Sigmoid colon (tissue), 7 donors: ENCODE data around the gene CHAC1. TPM values are rescaled to one million over a fixed set of nuclear protein-coding genes. Genes with fewer than 3 reads are reported as not detected.

Experiments
- DNase-seq: peaks from one replicate; pipeline ENCODE4 v3.0.0-alpha.2; 2019
- H3K27ac ChIP-seq, 4 donors: fragments of 200-600 bp; sonication (generic); one replicate each; pipeline ENCODE4 v1.5.1; 2016 to 2019; ENCODE audit warnings: mild to moderate bottlenecking in 1 of 4
- H3K27me3 ChIP-seq, 3 donors: fragments of 200-600 bp; sonication (generic); one replicate each; pipeline ENCODE4 v1.5.1; 2019; ENCODE audit warnings: mild to moderate bottlenecking in 1 of 3
- H3K36me3 ChIP-seq, 4 donors: fragments of 200-600 bp; sonication (generic); one replicate each; pipeline ENCODE4 v1.5.1; 2016 to 2019
- H3K4me1 ChIP-seq, 4 donors: fragments of 200-600 bp; sonication (generic); one replicate each; pipeline ENCODE4 v1.5.1; 2017 to 2019
- H3K4me3 ChIP-seq, 4 donors: fragments of 200-600 bp; sonication (generic); one replicate each; pipeline ENCODE4 v1.5.1; 2017 to 2019; ENCODE audit warnings: mild to moderate bottlenecking in 2 of 4, moderate library complexity in 1 of 4
- H3K9me3 ChIP-seq, 4 donors: fragments of 200-600 bp in 3 of 4; sonication (generic) in 3 of 4; one replicate each; pipeline versions ENCODE4 v1.5.1 to v1.6.1; 2013 to 2019
- EP300 ChIP-seq, 4 donors: sonication (generic); formaldehyde crosslinking; IDR thresholded peaks; one replicate each; pipeline ENCODE4 v1.6.1; 2017; ENCODE audit warnings: antibody characterized with exemption in 4 of 4
- POLR2A ChIP-seq, 2 donors: fragments of 450-650 bp; IDR thresholded peaks; one replicate each; pipeline ENCODE4 v1.6.1; 2016; ENCODE audit warnings: antibody characterized with exemption in 2 of 2, mild to moderate bottlenecking in 2 of 2, moderate library complexity in 2 of 2
- POLR2AphosphoS5 ChIP-seq, 4 donors: sonication (generic); formaldehyde crosslinking; IDR thresholded peaks; one replicate each; pipeline ENCODE4 v1.6.1; 2017; ENCODE audit warnings: antibody characterized with exemption in 4 of 4
- WGBS, 2 donors: extraction: QIAGEN DNeasy Blood & Tissue Kit; methylation state at CpG; one replicate each; pipeline ENCODE4 v1.1.7; 2013; 5-methylcytosine and 5-hydroxymethylcytosine counted together
- intact Hi-C: fragments of 100-400 bp; cut with DNase I; formaldehyde crosslinking; loops from one replicate; pipeline ENCODE4 v1.15.1; 2023
- polyA plus RNA-seq, 3 donors: library from polyadenylated mRNA; stranded (reverse); fragments of 200-250 nt; gene quantifications; one replicate each; pipeline ENCODE4 v1.2.3, GENCODE V29; 2013
- total RNA-seq, 4 donors: library from RNA; depleted of rRNA; stranded (reverse); fragments of >200 nt; gene quantifications; one replicate each; pipeline ENCODE4 v1.1.0, GENCODE V29; 2016
- TF ChIP-seq, protein P1 (sequence below), 4 experiments: fragments of 450-650 bp in 3 of 4; fragments of 200-600 bp in 1 of 4; IDR thresholded peaks; one replicate each; pipeline ENCODE4 v1.5.1; 2016 to 2019; ENCODE audit warnings: antibody characterized with exemption in 4 of 4, mild to moderate bottlenecking in 3 of 4, moderate library complexity in 2 of 4
- donor health status: healthy with polysubstance abuse.
- donor health status: Bipolar disorder and iron deficiency.
- donor health status: healthy.

Gene CHAC1
- total and polyA plus RNA-seq, 7 donors = 0.66 to 31.4 (median 3.0) TPM

GRCh38 chr15:40941068-40941527 is 12.2 kb upstream of the CHAC1 start:
- no peaks in the 10 kb centered on the region for H3K36me3 ChIP-seq
- DNase-seq = no peak
- intact Hi-C loops = loop anchor here (2.0 to 10.0 kb wide), 3 partner anchors 34 to 174 kb away; partner anchors contain the start of gene INO80
- no peaks in the 10 kb centered on the region for H3K9me3 ChIP-seq
- TF ChIP-seq EP300 (IDR thresholded peaks at IDR 0.05) = no peak
- TF ChIP-seq, protein P1, sequence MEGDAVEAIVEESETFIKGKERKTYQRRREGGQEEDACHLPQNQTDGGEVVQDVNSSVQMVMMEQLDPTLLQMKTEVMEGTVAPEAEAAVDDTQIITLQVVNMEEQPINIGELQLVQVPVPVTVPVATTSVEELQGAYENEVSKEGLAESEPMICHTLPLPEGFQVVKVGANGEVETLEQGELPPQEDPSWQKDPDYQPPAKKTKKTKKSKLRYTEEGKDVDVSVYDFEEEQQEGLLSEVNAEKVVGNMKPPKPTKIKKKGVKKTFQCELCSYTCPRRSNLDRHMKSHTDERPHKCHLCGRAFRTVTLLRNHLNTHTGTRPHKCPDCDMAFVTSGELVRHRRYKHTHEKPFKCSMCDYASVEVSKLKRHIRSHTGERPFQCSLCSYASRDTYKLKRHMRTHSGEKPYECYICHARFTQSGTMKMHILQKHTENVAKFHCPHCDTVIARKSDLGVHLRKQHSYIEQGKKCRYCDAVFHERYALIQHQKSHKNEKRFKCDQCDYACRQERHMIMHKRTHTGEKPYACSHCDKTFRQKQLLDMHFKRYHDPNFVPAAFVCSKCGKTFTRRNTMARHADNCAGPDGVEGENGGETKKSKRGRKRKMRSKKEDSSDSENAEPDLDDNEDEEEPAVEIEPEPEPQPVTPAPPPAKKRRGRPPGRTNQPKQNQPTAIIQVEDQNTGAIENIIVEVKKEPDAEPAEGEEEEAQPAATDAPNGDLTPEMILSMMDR (IDR thresholded peaks at IDR 0.05) = no peak
- no peak for TF ChIP-seq POLR2A (IDR thresholded peaks at IDR 0.05)
- 6 to 35% methylated on average over 7 of the region's 7 CpGs for WGBS, 2 donors
- peak overlapping the region; percentile 40 to 65 (median 60) for H3K4me3 ChIP-seq
- H3K27ac ChIP-seq = peak overlapping the region; percentile 74 to 87 (median 86)
- H3K4me1 ChIP-seq = peaks cover 0 to 24% (median 16%) of the 10 kb centered on the region in 4 donors
- no peaks in the 10 kb centered on the region for H3K27me3 ChIP-seq

GRCh38 chr15:40941528-40942336 is 11.5 kb upstream of the CHAC1 start:
- Histone ChIP-seq H3K27me3 (no peaks in the 10 kb centered on the region), H3K4me3 (peak overlapping the region; percentile 40 to 65 (median 60)), H3K4me1 (peaks cover 0 to 24% (median 16%) of the 10 kb centered on the region in 4 donors), H3K27ac (peak overlapping the region; percentile 74 to 87 (median 86)), H3K9me3 (no peaks in the 10 kb centered on the region), H3K36me3 (no peaks in the 10 kb centered on the region)
- TF ChIP-seq, protein P1 (IDR thresholded peaks at IDR 0.05) = peak in 2 of 4 experiments; percentile 35 to 52
- TF ChIP-seq POLR2AphosphoS5 (IDR thresholded peaks at IDR 0.05) = peak in 3 of 4 donors; percentile 38 to 45 (median 42)
- TF ChIP-seq POLR2A (IDR thresholded peaks at IDR 0.05) = no peak
- TF ChIP-seq EP300 (IDR thresholded peaks at IDR 0.05) = no peak
- peak; percentile 86 for DNase-seq
- intact Hi-C loops = loop anchor here (2.0 to 10.0 kb wide), 3 partner anchors 34 to 173 kb away; partner anchors contain the start of gene INO80
- 0 to 1% methylated on average over 92 of the region's 92 CpGs for WGBS, 2 donors

- DNase-seq = no peak
- 31 to 33% methylated on average over 15 of the region's 15 CpGs for WGBS, 2 donors
- Histone ChIP-seq H3K4me1 (peaks cover 0 to 24% (median 16%) of the 10 kb centered on the region in 4 donors), H3K4me3 (peak overlapping the region; percentile 40 to 65 (median 60)), H3K27me3 (no peaks in the 10 kb centered on the region), H3K27ac (peak overlapping the region; percentile 74 to 87 (median 86)), H3K9me3 (no peaks in the 10 kb centered on the region), H3K36me3 (no peaks in the 10 kb centered on the region)
- TF ChIP-seq, protein P1 (IDR thresholded peaks at IDR 0.05) = no peak
- TF ChIP-seq POLR2AphosphoS5 (IDR thresholded peaks at IDR 0.05) (no peak), POLR2A (IDR thresholded peaks at IDR 0.05) (no peak), EP300 (IDR thresholded peaks at IDR 0.05) (no peak)
- intact Hi-C loops = loop anchor here (5.0 to 10.0 kb wide), 2 partner anchors 35 to 172 kb away; partner anchors contain the start of gene INO80
Observed at GRCh38 chr15:40942337-40942854, 10.9 kb upstream of the CHAC1 start.

DNA sequence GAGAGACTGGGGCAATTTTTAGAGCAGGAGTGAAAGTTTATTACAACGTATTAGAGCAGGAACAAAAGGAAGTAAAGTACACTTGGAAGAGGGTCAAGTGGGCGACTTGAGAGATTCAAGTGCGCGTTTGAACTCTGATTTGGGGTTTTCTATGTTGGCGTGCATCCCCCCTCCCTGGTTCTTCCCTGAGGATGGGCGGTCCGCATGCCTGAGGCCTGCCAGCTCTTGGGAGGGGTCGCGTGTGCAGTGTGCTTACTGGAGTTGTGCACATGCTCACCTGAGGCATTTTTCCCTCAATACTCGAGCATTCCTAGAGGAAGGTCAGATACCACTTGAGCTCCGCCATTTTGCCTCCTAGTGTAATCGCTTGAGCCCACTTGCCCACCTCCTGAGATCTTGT is 10.4 kb upstream of the CHAC1 start:
- WGBS, 2 donors = 66 to 80% methylated on average over 12 of the region's 12 CpGs
- H3K9me3 ChIP-seq = no peaks in the 10 kb centered on the region
- H3K4me1 ChIP-seq = peaks cover 0 to 24% (median 16%) of the 10 kb centered on the region in 4 donors
- TF ChIP-seq, protein P1 (IDR thresholded peaks at IDR 0.05) = no peak
- TF ChIP-seq POLR2A (IDR thresholded peaks at IDR 0.05) = no peak
- no peak for TF ChIP-seq POLR2AphosphoS5 (IDR thresholded peaks at IDR 0.05)
- no peak for TF ChIP-seq EP300 (IDR thresholded peaks at IDR 0.05)
- intact Hi-C loops = loop anchor here (5.0 to 10.0 kb wide), 2 partner anchors 36 to 172 kb away; partner anchors contain the start of gene INO80
- no peaks in the 10 kb centered on the region for H3K36me3 ChIP-seq
- no peaks in the 10 kb centered on the region for H3K27me3 ChIP-seq
- H3K27ac ChIP-seq = peak overlapping the region in 1 of 4 donors; percentile 85
- no peak overlapping the region for H3K4me3 ChIP-seq
- DNase-seq = no peak
